Stimulated activated CD4-positive, alpha-beta T cell treated with anti-CD3 and anti-CD28 coated beads, Interleukin-12 subunit alpha, Interleukin-12 subunit beta, amount 100 ng/mL, for 24 hours (primary cell): ENCODE data around the gene IFT52.
"Not testable (repeated sequence)": the region's sequence is repeated elsewhere in the genome, so short reads cannot be mapped to it uniquely, and the experiment has no call there.

ENCODE experiments used
- DNase-seq, 2 experiments: peaks; one replicate each; pipeline ENCODE4 v3.0.0-alpha.2; 2020; ENCODE audit warnings: low read depth in 2 of 2

IFT52 gene

GRCh38 chr20:43568706-43569105 is 22.0 kb upstream of the IFT52 start:
- DNase-seq: no peak

- no peak for DNase-seq
These were observed 21.5 kb upstream of the IFT52 start for GRCh38 chr20:43569282-43569681.

GRCh38 chr20:43570496-43570895 is 20.2 kb upstream of the IFT52 start:
- DNase-seq: no peak

- DNase-seq: no peak
These were observed 19.4 kb upstream of the IFT52 start for GRCh38 chr20:43571310-43571709.

- no peak for DNase-seq
These were observed 19.0 kb upstream of the IFT52 start for GRCh38 chr20:43571771-43572170.

- no peak for DNase-seq
These were observed 17.8 kb upstream of the IFT52 start for GRCh38 chr20:43572891-43573290.

- no peak for DNase-seq
These were observed 14.6 kb upstream of the IFT52 start for GRCh38 chr20:43576108-43576507.

- DNase-seq: no peak
These were observed 10.6 kb upstream of the IFT52 start for GRCh38 chr20:43579861-43580793.

- DNase-seq: no peak
These were observed 7.4 kb upstream of the IFT52 start for GRCh38 chr20:43583133-43583864.

- no peak for DNase-seq
These were observed 6.7 kb upstream of the IFT52 start for GRCh38 chr20:43583982-43584432.

GRCh38 chr20:43584448-43585136 is 6.1 kb upstream of the IFT52 start:
- DNase-seq: no peak

- no peak for DNase-seq
These were observed 4.1 kb upstream of the IFT52 start for GRCh38 chr20:43586641-43587040.

GRCh38 chr20:43588526-43588925 is 2.2 kb upstream of the IFT52 start:
- DNase-seq: not testable (repeated sequence)

GRCh38 chr20:43590036-43590391 is 723 bp upstream of the IFT52 start:
- peak in 1 of 2 experiments; percentile 1 for DNase-seq

GRCh38 chr20:43601960-43602359 is 11.2 kb downstream of the IFT52 start:
- DNase-seq: not testable (repeated sequence)

GRCh38 chr20:43603124-43603523 is 12.4 kb downstream of the IFT52 start:
- no peak for DNase-seq

- DNase-seq: no peak
These were observed 15.0 kb downstream of the IFT52 start for GRCh38 chr20:43605715-43606114.

- not testable (repeated sequence) for DNase-seq
These were observed 16.5 kb downstream of the IFT52 start for GRCh38 chr20:43607278-43607677.

GRCh38 chr20:43631598-43631997 is 40.9 kb downstream of the IFT52 start:
- no peak for DNase-seq

GRCh38 chr20:43636429-43636828 is 45.7 kb downstream of the IFT52 start:
- no peak for DNase-seq

- DNase-seq: no peak
These were observed 51.8 kb downstream of the IFT52 start for GRCh38 chr20:43642548-43642947.

- DNase-seq: no peak
These were observed 60.3 kb downstream of the IFT52 start for GRCh38 chr20:43650997-43651525.
